ENCODE results near the gene CTIF. TPM values are rescaled to one million over a fixed set of nuclear protein-coding genes. Genes with fewer than 3 reads are reported as not detected.

Gene CTIF
- total RNA-seq, 1 experiment from 2014 or later, result 95.8 TPM

GRCh38 chr18:48762022-48762421 lies 223.2 kb downstream of the CTIF start:
- intact Hi-C loops (cut with micrococcal nuclease), result no loop called here
- ChIA-PET CTCF (interaction anchor here (0.6 kb wide), 1 partner anchor 329 kb away, joined by 3 read pairs; no protein-coding TSS in a partner anchor), POLR2A (no interaction called here)
- no peak overlapping the region for H3K4me3 Mint-ChIP-seq (ENCODE audit: unreplicated experiment)
- peaks cover 42% of the 10 kb centered on the region for H3K36me3 Mint-ChIP-seq (ENCODE audit: insufficient read depth, unreplicated experiment)
- no peak for DNase-seq (ENCODE audit: unreplicated experiment)
- no TSS peak for BruUV-seq (replicated peaks)
- no peak for TF ChIP-seq CTCF (IDR thresholded peaks at IDR 0.05; ENCODE audit: unreplicated experiment)
- no peaks in the 10 kb centered on the region for H3K27me3 Mint-ChIP-seq (ENCODE audit: insufficient read depth, unreplicated experiment)
- H3K4me1 Mint-ChIP-seq (ENCODE audit: insufficient read depth, unreplicated experiment), result no peaks in the 10 kb centered on the region
- H3K27ac Mint-ChIP-seq (ENCODE audit: low read depth, unreplicated experiment), result no peak overlapping the region
- no peaks in the 10 kb centered on the region for H3K9me3 Mint-ChIP-seq (ENCODE audit: unreplicated experiment)

- Mint-ChIP-seq H3K4me1 (ENCODE audit: insufficient read depth, unreplicated experiment) (no peaks in the 10 kb centered on the region), H3K9me3 (ENCODE audit: unreplicated experiment) (no peaks in the 10 kb centered on the region), H3K27ac (ENCODE audit: low read depth, unreplicated experiment) (no peak overlapping the region), H3K27me3 (ENCODE audit: insufficient read depth, unreplicated experiment) (no peaks in the 10 kb centered on the region), H3K4me3 (ENCODE audit: unreplicated experiment) (no peak overlapping the region), H3K36me3 (ENCODE audit: insufficient read depth, unreplicated experiment) (peaks cover 37% of the 10 kb centered on the region)
- ChIA-PET POLR2A (no interaction called here), CTCF (interaction anchor here (0.6 kb wide), 1 partner anchor 327 kb away, joined by 3 read pairs; no protein-coding TSS in a partner anchor)
- no peak for DNase-seq (ENCODE audit: unreplicated experiment)
- no TSS peak for BruUV-seq (replicated peaks)
- intact Hi-C loops (cut with micrococcal nuclease), result no loop called here
- TF ChIP-seq CTCF (IDR thresholded peaks at IDR 0.05; ENCODE audit: unreplicated experiment), result no peak
These were observed 224.2 kb downstream of the CTIF start for GRCh38 chr18:48762836-48763718.

- BruUV-seq (replicated peaks), result no TSS peak
- ChIA-PET CTCF (no interaction called here), POLR2A (no interaction called here)
- TF ChIP-seq CTCF (IDR thresholded peaks at IDR 0.05; ENCODE audit: unreplicated experiment), result no peak
- Mint-ChIP-seq H3K36me3 (ENCODE audit: insufficient read depth, unreplicated experiment) (peaks cover 37% of the 10 kb centered on the region), H3K27me3 (ENCODE audit: insufficient read depth, unreplicated experiment) (no peaks in the 10 kb centered on the region), H3K4me1 (ENCODE audit: insufficient read depth, unreplicated experiment) (no peaks in the 10 kb centered on the region), H3K9me3 (ENCODE audit: unreplicated experiment) (no peaks in the 10 kb centered on the region), H3K4me3 (ENCODE audit: unreplicated experiment) (no peak overlapping the region), H3K27ac (ENCODE audit: low read depth, unreplicated experiment) (no peak overlapping the region)
- DNase-seq (ENCODE audit: unreplicated experiment), result no peak
- intact Hi-C loops (cut with micrococcal nuclease), result no loop called here
These were observed 224.9 kb downstream of the CTIF start for GRCh38 chr18:48763719-48764100.

- Mint-ChIP-seq H3K27me3 (ENCODE audit: insufficient read depth, unreplicated experiment) (no peaks in the 10 kb centered on the region), H3K27ac (ENCODE audit: low read depth, unreplicated experiment) (no peak overlapping the region), H3K9me3 (ENCODE audit: unreplicated experiment) (no peaks in the 10 kb centered on the region), H3K4me1 (ENCODE audit: insufficient read depth, unreplicated experiment) (no peaks in the 10 kb centered on the region), H3K36me3 (ENCODE audit: insufficient read depth, unreplicated experiment) (peaks cover 39% of the 10 kb centered on the region), H3K4me3 (ENCODE audit: unreplicated experiment) (no peak overlapping the region)
- no peak for TF ChIP-seq CTCF (IDR thresholded peaks at IDR 0.05; ENCODE audit: unreplicated experiment)
- DNase-seq (ENCODE audit: unreplicated experiment), result no peak
- intact Hi-C loops (cut with micrococcal nuclease), result no loop called here
- BruUV-seq (replicated peaks), result no TSS peak
- CTCF ChIA-PET, result no interaction called here
- POLR2A ChIA-PET, result no interaction called here
These were observed 226.2 kb downstream of the CTIF start for GRCh38 chr18:48765053-48765452.

Data from MCF 10A (cell line).